ENCODE measurements around the gene MKLN1.
A peak's percentile ranks its signal among the peaks of the same experiment; 100 is the strongest.
"Not testable (repeated sequence)": the region's sequence is repeated elsewhere in the genome, so short reads cannot be mapped to it uniquely, and the experiment has no call there.

MKLN1 gene

DNA sequence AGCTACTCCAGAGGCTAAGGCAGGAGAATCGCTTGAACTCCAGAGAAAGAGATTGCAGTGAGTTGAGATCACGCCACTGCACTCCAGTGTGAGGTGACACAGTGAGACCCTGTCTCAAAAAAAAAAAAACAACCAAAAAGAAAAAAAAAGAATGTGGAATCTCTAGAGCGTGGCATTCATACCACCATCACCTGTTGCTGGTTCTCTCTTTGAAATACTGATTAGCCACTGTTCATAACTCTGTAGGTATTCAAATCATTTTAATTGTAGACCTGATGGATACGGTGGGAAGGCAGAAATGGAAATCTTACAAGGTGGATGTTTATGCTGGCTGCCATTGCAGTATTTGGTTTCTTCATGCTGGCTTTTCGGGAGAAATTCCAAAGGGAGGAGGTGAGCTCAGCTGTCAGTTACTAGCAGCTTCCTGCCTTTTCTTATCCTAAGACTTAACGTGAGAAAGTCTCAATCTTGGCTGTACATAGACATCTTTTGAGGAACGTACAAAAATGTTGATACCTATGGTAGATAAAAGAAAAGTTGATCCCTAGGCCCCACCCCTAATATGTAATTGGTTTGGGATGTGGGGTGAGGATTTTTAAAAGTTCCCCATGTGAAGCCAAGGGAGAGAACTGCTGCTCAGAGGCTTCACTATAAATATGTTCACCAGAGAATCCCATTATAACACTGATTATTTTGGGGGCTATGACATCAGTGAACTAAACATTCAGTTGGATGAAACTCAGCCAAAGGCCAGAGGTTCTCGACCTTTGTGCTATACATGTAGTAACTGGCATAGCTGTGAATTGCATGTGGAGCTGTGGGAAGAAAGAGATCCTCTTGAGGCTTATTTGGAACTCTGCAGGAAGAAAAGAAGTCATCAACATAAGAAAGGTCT lies 26.9 kb upstream of the MKLN1 start:
- TF ChIP-seq, protein P1, sequence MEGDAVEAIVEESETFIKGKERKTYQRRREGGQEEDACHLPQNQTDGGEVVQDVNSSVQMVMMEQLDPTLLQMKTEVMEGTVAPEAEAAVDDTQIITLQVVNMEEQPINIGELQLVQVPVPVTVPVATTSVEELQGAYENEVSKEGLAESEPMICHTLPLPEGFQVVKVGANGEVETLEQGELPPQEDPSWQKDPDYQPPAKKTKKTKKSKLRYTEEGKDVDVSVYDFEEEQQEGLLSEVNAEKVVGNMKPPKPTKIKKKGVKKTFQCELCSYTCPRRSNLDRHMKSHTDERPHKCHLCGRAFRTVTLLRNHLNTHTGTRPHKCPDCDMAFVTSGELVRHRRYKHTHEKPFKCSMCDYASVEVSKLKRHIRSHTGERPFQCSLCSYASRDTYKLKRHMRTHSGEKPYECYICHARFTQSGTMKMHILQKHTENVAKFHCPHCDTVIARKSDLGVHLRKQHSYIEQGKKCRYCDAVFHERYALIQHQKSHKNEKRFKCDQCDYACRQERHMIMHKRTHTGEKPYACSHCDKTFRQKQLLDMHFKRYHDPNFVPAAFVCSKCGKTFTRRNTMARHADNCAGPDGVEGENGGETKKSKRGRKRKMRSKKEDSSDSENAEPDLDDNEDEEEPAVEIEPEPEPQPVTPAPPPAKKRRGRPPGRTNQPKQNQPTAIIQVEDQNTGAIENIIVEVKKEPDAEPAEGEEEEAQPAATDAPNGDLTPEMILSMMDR (IDR thresholded peaks at IDR 0.05; ENCODE audit: low read depth, low read length, missing control alignments): no peak
- no peak overlapping the region for H3K4me3 ChIP-seq (replicated peaks; ENCODE audit: low read depth, low read length)
- no peak for DNase-seq (ENCODE audit: extremely low read depth, low read depth)

DNA sequence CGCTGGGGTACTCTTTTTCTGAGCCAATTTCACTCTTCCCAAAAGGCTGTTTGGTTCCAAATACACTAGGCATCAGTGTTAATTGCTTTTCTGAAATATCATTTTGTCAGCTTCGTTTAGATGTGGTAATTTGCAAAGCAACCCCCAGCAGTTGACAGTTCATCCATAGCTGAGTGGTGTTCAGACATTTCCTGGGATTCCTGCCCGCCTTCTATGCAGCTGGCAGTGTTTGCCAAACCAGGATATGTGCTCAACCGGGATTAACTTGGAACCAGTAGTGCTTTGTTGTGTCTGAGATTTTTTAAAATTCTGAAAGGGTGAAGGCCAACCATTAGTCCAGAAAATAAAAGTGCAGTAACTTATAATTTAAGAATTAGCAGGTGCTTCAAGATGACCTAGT lies 25.2 kb upstream of the MKLN1 start:
- TF ChIP-seq, protein P1 (IDR thresholded peaks at IDR 0.05; ENCODE audit: low read depth, low read length, missing control alignments): no peak
- no peak overlapping the region for H3K4me3 ChIP-seq (replicated peaks; ENCODE audit: low read depth, low read length)
- no peak for DNase-seq (ENCODE audit: extremely low read depth, low read depth)

DNA sequence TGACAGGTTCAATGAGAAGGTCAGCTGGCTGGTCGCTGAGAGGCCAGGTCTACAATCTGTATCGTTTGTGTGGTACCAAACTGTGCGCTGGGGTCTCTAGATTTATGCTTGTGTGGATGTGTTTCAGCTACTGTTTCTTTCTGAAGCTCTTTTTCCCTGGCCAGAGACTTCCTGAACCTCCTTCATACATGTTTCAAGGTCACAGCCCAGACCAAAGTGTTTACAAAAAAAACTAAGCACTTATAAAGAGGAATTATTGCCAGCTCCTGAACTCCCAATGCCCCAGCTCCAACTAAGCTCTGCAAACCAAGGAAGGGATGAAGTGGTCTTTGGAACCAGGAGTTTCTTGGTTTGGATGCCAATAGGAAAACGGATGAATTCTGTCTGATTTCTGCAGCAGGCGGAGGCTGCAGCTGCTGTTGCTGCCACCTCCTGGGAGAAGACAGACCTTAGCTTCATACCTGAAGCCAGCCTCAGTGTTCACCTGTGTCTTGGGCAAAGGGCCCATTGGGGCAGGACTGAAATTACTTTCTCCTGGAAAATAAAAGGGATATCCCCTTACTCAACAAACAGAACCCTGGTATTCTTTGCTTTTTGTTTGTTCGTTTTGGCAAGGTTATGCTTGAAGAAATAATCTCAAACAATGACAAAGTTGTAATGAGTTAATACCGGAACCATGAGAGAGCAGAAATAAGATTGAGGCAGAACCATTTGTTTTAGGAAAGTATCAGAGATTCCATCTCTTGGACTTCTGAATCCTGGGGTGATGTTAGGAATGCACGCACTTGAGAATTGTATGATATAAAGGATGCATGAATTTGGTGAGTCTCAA lies 24.6 kb upstream of the MKLN1 start:
- TF ChIP-seq, protein P1 (IDR thresholded peaks at IDR 0.05; ENCODE audit: low read depth, low read length, missing control alignments): peak; percentile 43
- H3K4me3 ChIP-seq (replicated peaks; ENCODE audit: low read depth, low read length): no peak overlapping the region
- no peak for DNase-seq (ENCODE audit: extremely low read depth, low read depth)

DNA sequence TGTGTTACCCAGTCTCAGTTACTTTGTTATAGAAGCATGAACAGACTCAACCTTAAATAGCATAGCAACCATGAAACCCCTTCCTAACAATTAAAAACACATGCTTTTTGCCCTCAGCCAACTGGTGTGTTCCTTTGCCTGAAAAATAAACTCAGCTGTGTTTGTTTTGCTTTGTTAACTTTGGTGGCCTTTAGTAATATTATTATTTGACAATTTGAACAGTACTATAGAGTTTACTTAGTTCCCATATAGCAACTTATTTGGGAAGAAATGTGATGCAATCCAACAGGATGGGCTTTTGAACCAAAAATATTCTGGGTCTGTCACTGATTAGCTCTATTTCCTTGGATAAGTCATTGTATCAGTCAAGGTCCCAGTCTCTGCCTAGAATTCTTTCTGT lies 22.5 kb upstream of the MKLN1 start:
- no peak overlapping the region for H3K4me3 ChIP-seq (replicated peaks; ENCODE audit: low read depth, low read length)
- DNase-seq (ENCODE audit: extremely low read depth, low read depth): no peak
- TF ChIP-seq, protein P1 (IDR thresholded peaks at IDR 0.05; ENCODE audit: low read depth, low read length, missing control alignments): no peak

DNA sequence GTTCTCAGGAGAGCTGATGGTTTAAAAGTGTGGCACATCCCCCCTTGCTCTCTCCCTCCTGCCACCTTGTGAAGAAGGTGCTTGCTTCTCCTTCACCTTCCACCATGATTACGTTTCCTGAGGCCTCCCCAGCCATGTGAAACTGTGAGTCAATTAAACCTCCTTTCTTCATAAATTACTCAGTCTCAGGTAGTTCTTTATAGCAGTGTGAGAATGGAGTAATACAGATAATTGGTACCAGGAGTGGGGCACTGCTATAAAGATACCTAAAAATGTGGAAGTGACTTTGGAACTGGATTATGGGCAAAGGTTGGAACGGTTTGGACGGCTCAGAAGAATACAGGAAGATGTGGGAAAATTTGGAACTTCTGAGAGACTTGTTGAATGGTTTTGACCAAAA lies 21.6 kb upstream of the MKLN1 start:
- not testable (repeated sequence) for H3K4me3 ChIP-seq (replicated peaks; ENCODE audit: low read depth, low read length); DNase-seq (ENCODE audit: extremely low read depth, low read depth)

DNA sequence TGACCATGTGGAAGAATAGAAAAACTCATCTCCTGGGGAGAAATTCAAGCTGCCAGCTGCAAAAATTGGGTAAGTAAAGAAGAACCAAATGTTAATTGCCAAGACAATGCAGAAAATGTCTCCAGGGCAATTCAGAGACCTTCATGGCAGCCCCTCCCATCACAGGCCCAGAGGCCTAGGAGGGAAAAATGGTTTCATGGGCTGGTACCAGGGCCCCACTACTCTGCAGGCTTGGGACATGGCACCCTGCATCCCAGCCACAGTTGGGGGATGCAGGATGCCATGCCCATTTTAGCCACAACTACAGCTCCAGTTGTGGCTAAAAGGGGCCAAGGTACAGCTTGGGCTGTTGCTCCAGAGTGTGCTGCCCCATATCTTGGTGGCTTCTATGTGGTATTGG lies 20.9 kb upstream of the MKLN1 start:
- DNase-seq (ENCODE audit: extremely low read depth, low read depth): no peak
- H3K4me3 ChIP-seq (replicated peaks; ENCODE audit: low read depth, low read length): no peak overlapping the region
- TF ChIP-seq, protein P1 (IDR thresholded peaks at IDR 0.05; ENCODE audit: low read depth, low read length, missing control alignments): no peak

DNA sequence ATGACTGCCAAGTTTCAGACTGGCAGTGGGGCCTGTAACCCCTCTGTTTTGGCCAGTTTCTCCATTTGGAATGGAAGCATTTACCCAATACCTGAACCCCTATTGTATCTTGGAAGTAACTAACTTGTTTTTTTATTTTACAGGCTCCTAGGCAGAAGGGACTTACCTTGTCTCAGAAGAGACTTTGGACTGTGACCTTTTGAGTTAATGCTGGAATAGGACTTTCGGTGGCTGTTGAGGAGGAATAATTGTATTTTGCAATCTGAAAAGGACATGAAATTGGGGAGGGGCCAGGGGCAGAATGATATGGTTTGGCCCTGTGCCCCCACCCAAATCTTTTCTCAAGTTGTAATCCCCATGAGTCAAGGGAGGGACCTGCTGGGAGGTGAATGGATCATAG lies 20.0 kb upstream of the MKLN1 start:
- DNase-seq (ENCODE audit: extremely low read depth, low read depth): no peak
- TF ChIP-seq, protein P1 (IDR thresholded peaks at IDR 0.05; ENCODE audit: low read depth, low read length, missing control alignments): no peak
- no peak overlapping the region for H3K4me3 ChIP-seq (replicated peaks; ENCODE audit: low read depth, low read length)

All from HFF-Myc (cell line).